ENCODE measurements around the gene EDARADD. TPM values are rescaled to one million over a fixed set of nuclear protein-coding genes. Genes with fewer than 3 reads are reported as not detected.

EDARADD gene
- total RNA-seq, 1 experiment from 2014 or later, result 0.30 TPM

DNA sequence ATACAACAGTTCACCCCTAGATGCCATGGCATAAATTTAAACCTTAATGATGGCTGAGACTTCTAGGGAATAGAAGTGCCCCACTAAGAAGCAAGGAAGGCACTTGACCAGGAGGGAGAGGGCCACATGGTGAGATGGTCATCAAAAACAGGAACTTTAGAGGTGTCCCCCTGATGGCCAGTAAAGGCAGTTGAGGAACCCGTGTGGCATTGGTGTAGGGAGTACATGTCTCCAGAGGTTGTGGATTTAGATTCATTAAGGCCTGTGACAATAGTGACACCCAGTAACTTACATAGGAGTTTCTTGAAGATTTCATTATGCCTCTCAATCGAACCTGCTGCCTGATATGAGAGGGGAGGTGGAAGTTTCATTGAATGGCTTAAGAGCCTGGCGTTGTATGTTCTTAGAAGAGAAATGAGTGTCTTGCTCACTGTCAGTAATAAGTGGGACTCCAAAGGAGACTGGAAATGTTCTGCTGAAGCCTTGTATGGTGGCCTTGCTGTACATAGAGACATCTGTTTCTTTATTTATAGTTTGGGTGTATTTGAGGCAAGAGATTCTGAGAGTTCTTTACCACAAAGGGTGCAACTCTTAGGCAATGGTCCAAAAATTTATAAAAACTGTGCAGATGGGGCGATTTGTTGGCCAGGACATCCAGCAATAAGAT lies 27.9 kb downstream of the EDARADD start (continued):
- TF ChIP-seq, protein P1, sequence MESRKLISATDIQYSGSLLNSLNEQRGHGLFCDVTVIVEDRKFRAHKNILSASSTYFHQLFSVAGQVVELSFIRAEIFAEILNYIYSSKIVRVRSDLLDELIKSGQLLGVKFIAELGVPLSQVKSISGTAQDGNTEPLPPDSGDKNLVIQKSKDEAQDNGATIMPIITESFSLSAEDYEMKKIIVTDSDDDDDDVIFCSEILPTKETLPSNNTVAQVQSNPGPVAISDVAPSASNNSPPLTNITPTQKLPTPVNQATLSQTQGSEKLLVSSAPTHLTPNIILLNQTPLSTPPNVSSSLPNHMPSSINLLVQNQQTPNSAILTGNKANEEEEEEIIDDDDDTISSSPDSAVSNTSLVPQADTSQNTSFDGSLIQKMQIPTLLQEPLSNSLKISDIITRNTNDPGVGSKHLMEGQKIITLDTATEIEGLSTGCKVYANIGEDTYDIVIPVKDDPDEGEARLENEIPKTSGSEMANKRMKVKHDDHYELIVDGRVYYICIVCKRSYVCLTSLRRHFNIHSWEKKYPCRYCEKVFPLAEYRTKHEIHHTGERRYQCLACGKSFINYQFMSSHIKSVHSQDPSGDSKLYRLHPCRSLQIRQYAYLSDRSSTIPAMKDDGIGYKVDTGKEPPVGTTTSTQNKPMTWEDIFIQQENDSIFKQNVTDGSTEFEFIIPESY (IDR thresholded peaks at IDR 0.05; ENCODE audit: extremely low read depth, insufficient replicate concordance, low read length), result no peak
- no peak for TF ChIP-seq POLR2A (IDR thresholded peaks at IDR 0.05; ENCODE audit: borderline replicate concordance, extremely low read depth, insufficient read depth, insufficient read length)

DNA sequence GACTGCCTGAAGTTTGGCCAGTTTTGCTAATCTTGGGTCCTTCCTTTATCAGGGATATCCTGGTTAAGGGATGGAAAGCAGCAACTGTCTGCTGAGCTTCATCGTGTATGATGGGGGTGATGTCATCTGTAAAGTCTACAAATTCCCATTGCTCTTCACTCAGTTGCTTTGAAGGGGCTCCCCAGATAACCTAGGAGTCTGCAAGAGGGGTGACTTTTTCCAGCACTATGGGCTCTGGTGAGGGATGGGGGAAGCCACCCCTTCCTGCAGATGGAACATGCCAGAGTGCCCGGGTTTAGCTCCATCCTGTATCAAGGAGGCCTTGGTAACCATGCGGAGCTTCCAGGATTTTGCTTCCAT lies 28.4 kb downstream of the EDARADD start:
- no peak for DNase-seq (ENCODE audit: low read depth, low spot score)
- no peak overlapping the region for H3K27ac ChIP-seq (ENCODE audit: low read depth, low read length)
- H3K9me3 ChIP-seq (ENCODE audit: control insufficient read depth in 1 of 2, insufficient read depth in 1 of 2, low read depth in 1 of 2, low read length in 2 of 2), result no peaks in the 10 kb centered on the region
- H3K9me2 ChIP-seq (ENCODE audit: insufficient read depth), result no peaks in the 10 kb centered on the region
- no peak overlapping the region for H2AFZ ChIP-seq (ENCODE audit: low read depth, low read length, poor library complexity, severe bottlenecking)
- TF ChIP-seq, protein P2, sequence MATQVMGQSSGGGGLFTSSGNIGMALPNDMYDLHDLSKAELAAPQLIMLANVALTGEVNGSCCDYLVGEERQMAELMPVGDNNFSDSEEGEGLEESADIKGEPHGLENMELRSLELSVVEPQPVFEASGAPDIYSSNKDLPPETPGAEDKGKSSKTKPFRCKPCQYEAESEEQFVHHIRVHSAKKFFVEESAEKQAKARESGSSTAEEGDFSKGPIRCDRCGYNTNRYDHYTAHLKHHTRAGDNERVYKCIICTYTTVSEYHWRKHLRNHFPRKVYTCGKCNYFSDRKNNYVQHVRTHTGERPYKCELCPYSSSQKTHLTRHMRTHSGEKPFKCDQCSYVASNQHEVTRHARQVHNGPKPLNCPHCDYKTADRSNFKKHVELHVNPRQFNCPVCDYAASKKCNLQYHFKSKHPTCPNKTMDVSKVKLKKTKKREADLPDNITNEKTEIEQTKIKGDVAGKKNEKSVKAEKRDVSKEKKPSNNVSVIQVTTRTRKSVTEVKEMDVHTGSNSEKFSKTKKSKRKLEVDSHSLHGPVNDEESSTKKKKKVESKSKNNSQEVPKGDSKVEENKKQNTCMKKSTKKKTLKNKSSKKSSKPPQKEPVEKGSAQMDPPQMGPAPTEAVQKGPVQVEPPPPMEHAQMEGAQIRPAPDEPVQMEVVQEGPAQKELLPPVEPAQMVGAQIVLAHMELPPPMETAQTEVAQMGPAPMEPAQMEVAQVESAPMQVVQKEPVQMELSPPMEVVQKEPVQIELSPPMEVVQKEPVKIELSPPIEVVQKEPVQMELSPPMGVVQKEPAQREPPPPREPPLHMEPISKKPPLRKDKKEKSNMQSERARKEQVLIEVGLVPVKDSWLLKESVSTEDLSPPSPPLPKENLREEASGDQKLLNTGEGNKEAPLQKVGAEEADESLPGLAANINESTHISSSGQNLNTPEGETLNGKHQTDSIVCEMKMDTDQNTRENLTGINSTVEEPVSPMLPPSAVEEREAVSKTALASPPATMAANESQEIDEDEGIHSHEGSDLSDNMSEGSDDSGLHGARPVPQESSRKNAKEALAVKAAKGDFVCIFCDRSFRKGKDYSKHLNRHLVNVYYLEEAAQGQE (IDR thresholded peaks at IDR 0.05; ENCODE audit: low read depth), result no peak
- no peak for TF ChIP-seq CBX3 (IDR thresholded peaks at IDR 0.05; ENCODE audit: low read depth)
- no peak for TF ChIP-seq FOSL1 (IDR thresholded peaks at IDR 0.05; ENCODE audit: low read depth)
- TF ChIP-seq TCF7L2 (IDR thresholded peaks at IDR 0.05; ENCODE audit: borderline replicate concordance, extremely low read depth, insufficient read depth, insufficient read length), result no peak
- TF ChIP-seq, protein P1 (IDR thresholded peaks at IDR 0.05; ENCODE audit: extremely low read depth, insufficient replicate concordance, low read length), result no peak
- TF ChIP-seq ZFX (IDR thresholded peaks at IDR 0.05), result no peak
- TF ChIP-seq, protein P3, sequence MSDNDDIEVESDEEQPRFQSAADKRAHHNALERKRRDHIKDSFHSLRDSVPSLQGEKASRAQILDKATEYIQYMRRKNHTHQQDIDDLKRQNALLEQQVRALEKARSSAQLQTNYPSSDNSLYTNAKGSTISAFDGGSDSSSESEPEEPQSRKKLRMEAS (IDR thresholded peaks at IDR 0.05), result no peak
- no peak for TF ChIP-seq ELF1 (IDR thresholded peaks at IDR 0.05; ENCODE audit: borderline replicate concordance, low read depth)
- no peak for TF ChIP-seq ZNF274 (IDR thresholded peaks at IDR 0.05; ENCODE audit: low read depth, low read length)
- TF ChIP-seq YY1 (IDR thresholded peaks at IDR 0.05; ENCODE audit: extremely low read depth, insufficient replicate concordance, low read depth, low read length), result no peak
- TF ChIP-seq, protein P4, sequence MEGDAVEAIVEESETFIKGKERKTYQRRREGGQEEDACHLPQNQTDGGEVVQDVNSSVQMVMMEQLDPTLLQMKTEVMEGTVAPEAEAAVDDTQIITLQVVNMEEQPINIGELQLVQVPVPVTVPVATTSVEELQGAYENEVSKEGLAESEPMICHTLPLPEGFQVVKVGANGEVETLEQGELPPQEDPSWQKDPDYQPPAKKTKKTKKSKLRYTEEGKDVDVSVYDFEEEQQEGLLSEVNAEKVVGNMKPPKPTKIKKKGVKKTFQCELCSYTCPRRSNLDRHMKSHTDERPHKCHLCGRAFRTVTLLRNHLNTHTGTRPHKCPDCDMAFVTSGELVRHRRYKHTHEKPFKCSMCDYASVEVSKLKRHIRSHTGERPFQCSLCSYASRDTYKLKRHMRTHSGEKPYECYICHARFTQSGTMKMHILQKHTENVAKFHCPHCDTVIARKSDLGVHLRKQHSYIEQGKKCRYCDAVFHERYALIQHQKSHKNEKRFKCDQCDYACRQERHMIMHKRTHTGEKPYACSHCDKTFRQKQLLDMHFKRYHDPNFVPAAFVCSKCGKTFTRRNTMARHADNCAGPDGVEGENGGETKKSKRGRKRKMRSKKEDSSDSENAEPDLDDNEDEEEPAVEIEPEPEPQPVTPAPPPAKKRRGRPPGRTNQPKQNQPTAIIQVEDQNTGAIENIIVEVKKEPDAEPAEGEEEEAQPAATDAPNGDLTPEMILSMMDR (IDR thresholded peaks at IDR 0.05 in 2 of 3, conservative IDR thresholded peaks at IDR 0.05 in 1 of 3; ENCODE audit: borderline replicate concordance in 1 of 3, insufficient read depth in 1 of 3, low read depth in 2 of 3, low read length in 2 of 3), result no peak
- no peak for TF ChIP-seq JUND (IDR thresholded peaks at IDR 0.05)
- TF ChIP-seq SIN3A (IDR thresholded peaks at IDR 0.05; ENCODE audit: low read depth), result no peak
- no peaks in the 10 kb centered on the region for H3K79me2 ChIP-seq (ENCODE audit: insufficient read depth, low read length)
- ChIA-PET CTCF (no interaction called here), RAD21 (ENCODE audit: low non-redundant PET in 1 of 2, low total read pairs in 2 of 2, uncharacterized antibody in 2 of 2, unreplicated experiment in 2 of 2) (no interaction called here), POLR2A (no interaction called here)
- BruUV-seq (replicated peaks), result no TSS peak
- no peak overlapping the region for H3K4me3 ChIP-seq (replicated peaks in 1 of 2; ENCODE audit: low read depth in 1 of 2, low read length in 2 of 2)
- no peaks in the 10 kb centered on the region for H4K20me1 ChIP-seq (ENCODE audit: insufficient read depth)
- no peak overlapping the region for H3K4me2 ChIP-seq (ENCODE audit: low read length)
- no peak for ATAC-seq
- no peaks in the 10 kb centered on the region for H3K27me3 ChIP-seq (ENCODE audit: insufficient read depth, low read length)
- intact Hi-C loops (cut with micrococcal nuclease), result no loop called here
- no peak overlapping the region for H3K9ac ChIP-seq (ENCODE audit: low read length)
- peaks cover 0 to 4% of the 10 kb centered on the region in 2 experiments; a peak in 1 of 4 replicates for H3K4me1 ChIP-seq (ENCODE audit: control insufficient read depth in 1 of 2, insufficient read depth in 2 of 2, low read length in 2 of 2)
- H3K36me3 ChIP-seq (ENCODE audit: control insufficient read depth in 1 of 2, insufficient read depth in 2 of 2, low read length in 2 of 2), result no peaks in the 10 kb centered on the region

All from HCT116 (cell line).